HG03196 (cell line): ENCODE measurements around the gene CHTF18.

Experiments
- ATAC-seq: cut with Tn5 transposase; IDR thresholded peaks from one replicate; pipeline ENCODE4 v1.9.1; 2021; ENCODE audit not compliant: unreplicated experiment

CHTF18 gene

GRCh38 chr16:792221-792995, 4.0 kb downstream of the CHTF18 start:
- no peak for ATAC-seq

DNA sequence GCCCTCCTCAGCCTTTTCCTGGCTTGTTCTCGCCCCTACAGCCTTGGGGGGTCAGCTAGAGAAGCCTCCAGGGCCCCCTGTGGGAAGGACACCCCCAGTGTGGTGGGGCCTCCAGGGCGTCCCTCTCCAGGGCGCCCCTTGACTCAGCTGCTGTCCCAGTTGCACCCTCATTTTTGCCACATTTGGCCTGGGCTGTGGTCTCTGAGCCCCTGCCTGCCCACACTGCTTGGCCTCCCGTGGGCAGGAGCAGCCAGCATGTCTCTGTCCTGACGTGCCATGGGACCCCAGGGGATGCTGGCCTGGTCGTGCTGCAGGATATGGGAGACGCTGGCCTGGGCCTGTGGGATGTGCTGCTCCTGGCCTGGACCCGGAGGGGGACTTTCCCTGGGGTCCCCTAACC, 5.0 kb downstream of the CHTF18 start:
- no peak for ATAC-seq

- ATAC-seq: no peak
Observed at GRCh38 chr16:794091-794822, 5.8 kb downstream of the CHTF18 start.

DNA sequence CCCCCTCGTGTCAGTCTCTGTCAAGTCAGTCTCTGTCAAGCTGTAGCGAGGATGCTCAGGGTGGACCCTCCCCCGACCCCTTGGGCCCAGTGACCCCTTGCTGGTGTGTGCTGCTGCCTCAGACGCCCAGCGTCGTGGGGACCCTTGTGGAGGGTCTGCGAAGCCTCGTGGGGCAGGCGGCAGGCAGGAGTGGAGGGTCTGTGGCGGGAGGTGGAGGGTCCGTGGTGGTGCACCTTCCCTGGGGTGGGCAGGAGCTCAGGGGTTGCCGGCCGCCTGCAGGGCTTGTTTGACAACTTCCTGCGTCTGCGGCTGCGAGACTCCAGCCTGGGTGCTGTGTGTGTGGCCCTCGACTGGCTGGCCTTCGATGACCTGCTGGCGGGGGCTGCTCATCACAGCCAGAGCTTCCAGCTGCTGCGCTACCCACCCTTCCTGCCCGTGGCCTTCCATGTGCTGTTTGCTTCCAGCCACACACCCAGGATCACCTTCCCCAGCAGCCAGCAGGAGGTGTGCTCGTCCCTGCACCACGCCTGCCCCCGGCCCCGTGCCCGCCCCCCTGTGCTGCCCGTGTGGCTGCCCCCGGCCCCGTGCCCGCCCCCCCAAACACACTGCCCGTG, 6.5 kb downstream of the CHTF18 start:
- no peak for ATAC-seq

DNA sequence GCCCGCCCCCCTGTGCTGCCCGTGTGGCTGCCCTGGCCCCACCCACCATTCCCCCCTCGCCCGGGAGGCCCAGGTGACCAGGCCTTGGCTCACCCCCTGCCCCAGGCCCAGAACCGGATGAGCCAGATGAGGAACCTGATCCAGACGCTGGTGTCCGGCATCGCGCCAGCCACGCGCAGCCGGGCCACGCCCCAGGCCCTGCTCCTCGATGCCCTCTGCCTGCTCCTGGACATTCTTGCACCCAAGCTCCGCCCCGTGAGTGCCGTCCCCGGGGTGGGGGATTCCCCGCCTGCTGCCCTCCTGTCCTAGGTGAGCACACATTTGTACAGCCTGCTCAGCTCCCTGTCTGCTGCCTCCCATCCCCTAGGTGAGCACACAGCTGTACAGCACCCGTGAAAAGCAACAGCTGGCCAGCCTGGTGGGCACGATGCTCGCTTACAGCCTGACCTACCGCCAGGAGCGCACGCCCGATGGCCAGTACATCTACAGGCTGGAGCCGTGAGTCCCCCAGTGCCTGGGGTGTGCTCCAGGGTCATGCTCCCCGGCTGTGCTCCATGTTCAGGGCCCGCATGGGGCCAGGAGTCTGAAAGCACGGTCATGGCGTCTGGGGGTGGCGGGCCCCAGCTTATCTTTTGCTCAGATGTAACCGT, 7.3 kb downstream of the CHTF18 start:
- ATAC-seq: no peak

DNA sequence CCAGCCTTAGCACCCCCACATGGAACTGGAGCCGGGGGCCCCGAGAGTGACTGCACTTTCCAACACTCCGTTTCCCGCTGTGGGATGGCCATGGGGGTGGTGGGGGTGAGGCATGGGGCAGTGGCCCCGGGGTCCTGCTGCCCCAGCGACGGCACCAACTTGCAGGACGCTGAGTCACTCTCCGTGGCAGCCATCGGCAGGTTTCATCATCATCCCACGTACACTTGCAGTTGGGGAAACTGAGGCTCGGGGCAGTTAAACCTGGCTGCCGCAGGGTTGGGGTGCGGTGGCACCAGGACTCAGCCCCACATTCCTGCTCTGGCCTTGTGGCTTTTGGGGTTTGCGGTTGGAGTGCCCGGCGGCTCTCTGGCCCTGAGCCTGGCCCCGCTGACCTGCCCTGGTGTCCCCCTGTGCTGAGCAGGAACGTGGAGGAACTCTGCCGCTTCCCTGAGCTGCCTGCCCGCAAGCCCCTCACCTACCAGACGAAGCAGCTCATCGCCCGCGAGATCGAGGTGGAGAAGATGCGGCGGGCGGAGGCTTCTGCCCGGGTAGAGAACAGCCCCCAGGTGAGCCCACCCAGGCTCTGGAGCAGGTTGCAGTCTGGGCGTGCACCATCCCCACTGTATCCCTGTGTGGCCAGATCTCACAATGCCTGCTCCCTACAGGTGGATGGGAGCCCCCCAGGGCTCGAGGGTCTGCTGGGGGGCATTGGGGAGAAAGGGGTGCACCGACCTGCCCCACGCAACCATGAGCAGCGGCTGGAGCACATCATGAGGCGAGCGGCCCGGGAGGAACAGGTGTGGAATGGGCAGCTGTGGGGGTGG, 8.1 kb downstream of the CHTF18 start:
- no peak for ATAC-seq

- no peak for ATAC-seq
Observed at GRCh38 chr16:797120-797420, 8.7 kb downstream of the CHTF18 start.

- ATAC-seq: no peak
Observed at GRCh38 chr16:797686-798085, 9.3 kb downstream of the CHTF18 start.

DNA sequence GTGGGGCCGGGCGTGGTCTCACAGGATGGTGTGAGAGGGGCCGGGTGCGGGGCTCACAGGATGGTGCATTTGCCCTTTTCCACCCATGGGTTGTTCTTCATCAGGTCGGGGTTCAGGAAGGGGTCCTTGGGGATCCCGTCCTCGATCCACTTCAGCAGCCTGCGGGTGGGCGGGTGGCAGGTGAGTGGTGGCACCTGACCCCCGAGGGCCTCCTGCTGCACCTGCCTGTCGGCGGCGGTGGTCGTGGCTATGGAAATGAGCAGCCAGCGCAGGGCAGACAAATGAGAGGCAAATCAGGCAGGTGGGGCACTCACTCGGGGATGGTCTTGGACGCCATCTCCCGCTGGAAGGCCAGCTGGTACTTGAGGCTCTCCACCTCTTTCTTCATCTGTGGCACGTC, 10.2 kb downstream of the CHTF18 start:
- ATAC-seq: no peak

- no peak for ATAC-seq
Observed at GRCh38 chr16:799111-799947, 10.9 kb downstream of the CHTF18 start.

DNA sequence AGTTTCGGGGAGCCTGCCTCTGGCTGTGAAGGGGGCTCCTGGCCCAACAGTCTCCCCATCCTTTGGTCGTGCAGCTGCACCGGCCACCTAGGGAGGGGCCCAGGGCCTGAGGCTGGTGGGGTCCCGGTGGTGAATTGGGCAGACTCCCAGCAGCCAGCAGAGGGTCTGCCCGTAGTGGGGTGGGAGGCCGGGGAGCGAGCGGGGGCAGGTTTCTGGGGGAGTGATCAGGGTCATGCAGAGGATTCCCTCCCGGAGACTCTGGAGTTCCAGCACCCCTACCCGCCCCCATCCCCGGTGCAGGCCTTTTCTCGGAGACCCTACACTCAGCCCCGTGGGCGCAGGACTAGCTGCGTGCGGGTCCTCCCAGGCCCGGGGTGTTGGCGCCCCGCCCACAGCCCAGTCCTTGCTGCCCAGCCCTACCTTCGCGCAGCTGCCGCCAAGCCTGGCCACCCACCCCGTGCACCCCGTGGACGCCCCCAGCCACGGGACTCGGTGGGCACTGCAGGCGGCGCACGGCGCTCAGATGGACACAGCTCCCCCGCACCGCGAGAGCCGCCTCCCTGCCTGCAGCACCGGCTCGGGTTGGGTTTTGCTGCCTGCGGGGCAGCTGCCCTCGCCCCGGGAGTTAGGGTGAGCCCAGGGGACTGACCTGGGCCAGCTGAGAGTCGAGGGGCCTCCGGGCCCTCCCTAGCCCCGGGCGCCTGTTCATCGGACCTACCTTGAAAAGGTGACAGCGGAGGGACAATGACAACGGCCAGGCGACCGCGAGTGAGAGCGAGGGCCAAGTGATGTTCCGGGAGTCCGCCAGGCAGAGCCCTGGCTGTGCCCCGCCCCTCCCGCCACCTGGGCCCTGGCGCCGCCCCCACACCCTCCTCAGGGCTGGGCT, 11.8 kb downstream of the CHTF18 start, which contains the start of gene GNG13:
Gene GNG13, minus strand, starts transcription at position 787 of the 886 bp plus-strand sequence. CDS start 1,657 bp downstream, outside the sequence.
- ATAC-seq: no peak

DNA sequence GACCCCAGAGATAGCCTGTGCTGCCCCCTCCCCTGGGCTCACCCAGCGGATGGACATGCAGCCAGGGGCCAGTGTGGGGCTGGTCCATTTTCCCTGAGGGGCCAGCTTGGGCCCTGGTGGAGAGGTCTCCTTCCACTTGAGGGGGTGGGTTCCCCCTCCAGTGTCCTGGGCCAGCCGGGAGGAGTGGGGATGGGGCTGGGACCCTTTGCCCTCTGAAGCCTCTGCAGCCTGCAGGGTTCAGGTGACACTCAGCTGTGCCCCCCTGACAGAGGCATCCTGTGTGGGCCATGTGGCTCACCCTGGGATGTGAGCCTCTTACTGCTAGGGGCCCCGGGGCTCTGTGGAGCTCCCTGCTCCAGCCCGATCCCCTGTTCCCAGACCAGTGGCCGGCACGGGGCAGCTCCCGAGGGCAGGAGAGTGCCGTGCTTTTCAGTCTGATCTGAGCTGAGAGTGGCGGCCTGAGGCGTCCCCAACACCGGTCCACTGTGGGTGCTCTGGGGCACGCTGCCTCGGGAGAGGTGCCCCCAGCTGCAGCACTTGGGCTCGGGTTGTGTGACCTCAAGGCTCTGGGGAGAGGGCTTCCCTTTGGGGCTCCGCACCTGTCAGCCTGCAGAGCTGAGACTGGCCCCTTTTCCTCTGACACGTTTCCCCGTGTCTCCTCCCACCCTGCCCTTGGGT, 12.6 kb downstream of the CHTF18 start:
- no peak for ATAC-seq

DNA sequence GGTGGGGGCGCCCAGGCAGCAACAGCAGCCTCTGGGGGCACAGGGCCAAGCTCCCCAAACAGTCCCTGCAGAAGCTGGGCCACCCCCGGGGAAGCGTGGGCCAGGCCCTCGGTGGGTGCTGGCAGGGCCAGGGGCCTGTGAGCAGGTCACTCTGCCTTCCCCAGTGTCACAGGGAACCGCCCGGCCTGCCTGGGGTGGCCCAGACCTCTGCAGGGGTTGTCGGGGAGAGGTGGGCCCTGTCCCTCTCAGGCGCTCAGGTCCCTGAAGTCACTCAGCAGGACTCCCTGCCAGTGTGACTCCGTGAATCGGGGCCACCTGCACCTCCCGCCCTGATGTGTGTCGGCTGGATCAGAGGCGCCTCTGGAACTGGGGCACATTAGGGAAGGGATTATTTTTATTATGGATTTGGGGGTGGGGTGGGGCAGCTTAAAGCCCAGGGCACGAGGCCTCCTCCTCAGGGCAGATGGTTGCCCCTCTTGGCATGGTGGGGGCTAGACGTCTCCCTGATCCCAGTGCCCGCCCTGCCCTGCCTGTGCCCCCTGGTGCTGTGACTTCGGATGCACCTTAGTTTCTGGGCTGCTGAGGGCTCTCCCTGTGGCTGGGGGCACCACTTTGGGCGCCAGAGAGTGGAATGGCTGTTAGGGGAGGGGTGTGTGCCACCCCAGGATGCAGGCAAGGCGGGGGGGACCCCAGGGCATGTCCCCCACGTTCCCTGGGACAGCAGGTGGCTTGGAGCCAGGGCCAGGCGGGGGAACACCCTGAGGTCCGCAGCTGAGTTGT, 13.4 kb downstream of the CHTF18 start:
- ATAC-seq: no peak

DNA sequence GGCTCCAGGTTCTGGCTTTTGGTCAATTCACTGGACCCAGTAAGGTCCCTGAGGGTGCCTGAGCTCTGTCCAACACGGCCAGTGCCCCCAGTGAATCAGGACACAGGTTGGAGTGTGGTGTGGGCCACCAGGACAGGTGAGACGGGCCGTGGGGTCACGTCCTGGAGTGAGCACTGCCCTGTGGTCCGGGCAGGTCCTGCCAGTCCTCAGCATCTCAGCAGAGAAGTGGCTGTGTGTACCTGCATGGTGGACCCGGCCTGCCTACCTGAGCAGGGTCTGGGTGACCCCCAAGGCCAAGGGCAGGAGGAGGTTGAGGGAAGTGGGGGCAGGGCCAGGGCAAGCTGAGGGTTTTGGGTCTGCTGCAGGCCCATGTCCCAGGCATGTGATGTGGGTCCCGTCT, 14.0 kb downstream of the CHTF18 start:
- no peak for ATAC-seq

- ATAC-seq: no peak
Observed at GRCh38 chr16:802914-803753, 14.7 kb downstream of the CHTF18 start.

DNA sequence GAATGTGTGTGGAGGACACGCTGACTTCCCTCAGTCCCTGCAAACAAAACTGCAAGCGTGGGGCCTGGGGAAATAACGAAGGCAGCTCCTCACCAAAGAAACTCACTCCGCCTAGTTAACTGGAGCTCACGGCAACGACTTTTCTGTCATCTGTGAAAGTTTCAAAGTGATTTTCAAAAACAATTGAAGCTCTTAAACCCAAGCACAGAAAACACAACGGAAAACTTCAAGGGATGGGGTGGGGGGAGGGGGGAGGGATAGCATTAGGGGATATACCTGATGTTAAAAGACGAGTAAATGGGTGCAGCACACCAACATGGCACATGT, 15.3 kb downstream of the CHTF18 start:
- ATAC-seq: no peak
